GM12891 (cell line): ENCODE data around the gene ZBTB7B.

Experiments
- DNase-seq: peaks from one replicate; pipeline ENCODE4 v3.0.0; 2011; ENCODE audit warnings: low spot score; ENCODE audit not compliant: insufficient read length
- FAIRE-seq: peaks from 2 replicates; lab custom pipeline; 2011; peaks lifted over from hg19 to GRCh38; lab: Jason Lieb, UNC
- PAX5 ChIP-seq: IDR thresholded peaks from 2 replicates; pipeline ENCODE4 v1.6.1; 2011; ENCODE audit warnings: low read length, moderate library complexity, mild to moderate bottlenecking; ENCODE audit not compliant: insufficient read depth, severe bottlenecking
- POLR2A ChIP-seq: IDR thresholded peaks from 2 replicates; pipeline ENCODE4 v1.6.1; 2011; ENCODE audit warnings: low read depth, low read length, control low read depth
- POLR2AphosphoS5 ChIP-seq: IDR thresholded peaks from 2 replicates; pipeline ENCODE4 v1.6.1; 2011; ENCODE audit warnings: low read depth, low read length, control low read depth
- POU2F2 ChIP-seq: IDR thresholded peaks from 2 replicates; pipeline ENCODE4 v1.6.1; 2011; ENCODE audit warnings: low read depth, mild to moderate bottlenecking, control low read depth, low read length, moderate library complexity
- SPI1 ChIP-seq: IDR thresholded peaks from 2 replicates; pipeline ENCODE4 v1.6.1; 2011; ENCODE audit warnings: low read depth, low read length, control low read depth
- TAF1 ChIP-seq: IDR thresholded peaks from 2 replicates; pipeline ENCODE4 v1.6.1; 2011; ENCODE audit warnings: low read depth, low read length, control low read depth

ZBTB7B gene

GRCh38 chr1:154959426-154959780, 43.2 kb upstream of the ZBTB7B start:
- FAIRE-seq (no peak), DNase-seq (no peak)
- TF ChIP-seq TAF1 (no peak), POU2F2 (no peak), SPI1 (no peak), POLR2A (no peak), POLR2AphosphoS5 (no peak), PAX5 (no peak)

GRCh38 chr1:154960446-154961136, 42.0 kb upstream of the ZBTB7B start:
- DNase-seq: no peak
- FAIRE-seq: no peak
- no peak for TF ChIP-seq POU2F2
- TF ChIP-seq POLR2A: no peak
- no peak for TF ChIP-seq PAX5
- no peak for TF ChIP-seq POLR2AphosphoS5
- TF ChIP-seq TAF1: no peak
- TF ChIP-seq SPI1: no peak

GRCh38 chr1:154961207-154962155, 41.1 kb upstream of the ZBTB7B start, which contains the start of gene PYGO2:
Gene PYGO2, minus strand, starts transcription at chr1:154961782. Its CDS starts 206 bp downstream, at chr1:154961576.
- DNase-seq: peak; percentile 91
- TF ChIP-seq TAF1: peak; percentile 72
- no peak for TF ChIP-seq PAX5
- peak; percentile 77 for TF ChIP-seq POLR2A
- TF ChIP-seq POLR2AphosphoS5: peak; percentile 74
- no peak for TF ChIP-seq POU2F2
- no peak for TF ChIP-seq SPI1
- peak; percentile 92 for FAIRE-seq

GRCh38 chr1:154962156-154962749, 40.3 kb upstream of the ZBTB7B start:
- DNase-seq: no peak
- TF ChIP-seq SPI1 (no peak), POLR2A (0 out of 2 replicates have a peak, but pooled peaks have one; percentile 4), POLR2AphosphoS5 (peak; percentile 35; the same call in 1 of the 2 replicates)
- no peak for FAIRE-seq

- DNase-seq (no peak), FAIRE-seq (no peak)
- TF ChIP-seq TAF1 (no peak), POU2F2 (no peak), POLR2A (no peak), POLR2AphosphoS5 (no peak), SPI1 (no peak), PAX5 (no peak)
Measured at GRCh38 chr1:154962795-154963330, 39.7 kb upstream of the ZBTB7B start.

GRCh38 chr1:154963643-154964042, 39.0 kb upstream of the ZBTB7B start:
- FAIRE-seq (no peak), DNase-seq (no peak)
- TF ChIP-seq SPI1: no peak
- TF ChIP-seq TAF1: no peak
- TF ChIP-seq POLR2AphosphoS5: no peak
- TF ChIP-seq PAX5: no peak

- no peak for DNase-seq
- FAIRE-seq: no peak
- TF ChIP-seq SPI1 (no peak), POLR2AphosphoS5 (no peak), POU2F2 (no peak), TAF1 (no peak), PAX5 (no peak), POLR2A (no peak)
Measured at GRCh38 chr1:154964359-154964758, 38.2 kb upstream of the ZBTB7B start.

GRCh38 chr1:154966111-154966510, 36.5 kb upstream of the ZBTB7B start:
- no peak for FAIRE-seq
- TF ChIP-seq PAX5: no peak
- no peak for TF ChIP-seq TAF1
- no peak for TF ChIP-seq POLR2AphosphoS5
- no peak for TF ChIP-seq POLR2A
- TF ChIP-seq SPI1: no peak
- no peak for TF ChIP-seq POU2F2
- no peak for DNase-seq
